ENCODE measurements around the gene KDM4B.

DNA sequence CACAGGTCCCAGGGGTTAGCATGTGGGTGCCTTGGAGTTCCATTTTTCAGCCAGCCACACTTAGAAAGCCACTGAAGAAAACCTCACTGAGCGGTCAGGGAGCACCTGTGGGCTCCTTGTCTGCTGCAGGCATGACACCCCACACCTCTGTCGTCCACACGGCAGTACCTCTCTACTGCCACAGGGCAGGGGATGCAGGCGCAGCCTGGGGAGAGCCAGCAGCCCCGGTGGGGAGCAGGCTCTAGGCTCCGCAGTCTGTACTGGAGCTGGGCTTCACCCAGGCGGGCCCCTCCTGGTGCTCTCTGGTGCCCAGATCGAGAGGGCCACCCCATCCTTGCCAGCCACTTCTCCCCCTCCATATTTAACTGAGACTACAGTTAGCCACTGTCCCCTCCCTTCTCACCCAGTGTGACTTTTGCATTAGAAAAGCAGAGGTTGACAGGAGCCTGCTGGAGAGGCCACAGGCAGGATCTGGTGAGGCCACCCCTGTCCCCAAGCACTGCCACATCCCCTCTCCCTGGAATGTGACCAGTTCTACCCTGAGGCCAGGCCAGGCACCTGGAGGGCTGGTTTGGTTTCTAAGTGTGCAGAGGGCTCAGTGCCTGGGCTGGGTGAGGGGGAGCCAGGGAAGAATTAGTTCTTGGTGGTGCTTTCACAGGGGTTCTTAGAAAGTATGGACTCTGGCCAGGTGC is 104.4 kb downstream of the KDM4B start:
- TF ChIP-seq, protein P1, sequence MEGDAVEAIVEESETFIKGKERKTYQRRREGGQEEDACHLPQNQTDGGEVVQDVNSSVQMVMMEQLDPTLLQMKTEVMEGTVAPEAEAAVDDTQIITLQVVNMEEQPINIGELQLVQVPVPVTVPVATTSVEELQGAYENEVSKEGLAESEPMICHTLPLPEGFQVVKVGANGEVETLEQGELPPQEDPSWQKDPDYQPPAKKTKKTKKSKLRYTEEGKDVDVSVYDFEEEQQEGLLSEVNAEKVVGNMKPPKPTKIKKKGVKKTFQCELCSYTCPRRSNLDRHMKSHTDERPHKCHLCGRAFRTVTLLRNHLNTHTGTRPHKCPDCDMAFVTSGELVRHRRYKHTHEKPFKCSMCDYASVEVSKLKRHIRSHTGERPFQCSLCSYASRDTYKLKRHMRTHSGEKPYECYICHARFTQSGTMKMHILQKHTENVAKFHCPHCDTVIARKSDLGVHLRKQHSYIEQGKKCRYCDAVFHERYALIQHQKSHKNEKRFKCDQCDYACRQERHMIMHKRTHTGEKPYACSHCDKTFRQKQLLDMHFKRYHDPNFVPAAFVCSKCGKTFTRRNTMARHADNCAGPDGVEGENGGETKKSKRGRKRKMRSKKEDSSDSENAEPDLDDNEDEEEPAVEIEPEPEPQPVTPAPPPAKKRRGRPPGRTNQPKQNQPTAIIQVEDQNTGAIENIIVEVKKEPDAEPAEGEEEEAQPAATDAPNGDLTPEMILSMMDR (IDR thresholded peaks at IDR 0.05) = no peak
- TF ChIP-seq POLR2A (IDR thresholded peaks at IDR 0.05) = no peak

Measured in Peyer's patch (tissue), 4 donors.